Measurements from ENCODE around the gene ABHD12B.
"Not testable (repeated sequence)": the region's sequence is repeated elsewhere in the genome, so short reads cannot be mapped to it uniquely, and the experiment has no call there.

The ABHD12B gene

GRCh38 chr14:50935126-50936015 is 63.5 kb downstream of the ABHD12B start:
- DNase-seq (ENCODE audit: low read depth in 2 of 2) = no peak

- no peak for DNase-seq (ENCODE audit: low read depth in 2 of 2)
These were observed 64.1 kb downstream of the ABHD12B start for GRCh38 chr14:50936016-50936340.

- no peak for DNase-seq (ENCODE audit: low read depth in 2 of 2)
These were observed 65.0 kb downstream of the ABHD12B start for GRCh38 chr14:50936882-50937281.

GRCh38 chr14:50937325-50937724 is 65.5 kb downstream of the ABHD12B start:
- peak in 1 of 2 experiments; percentile 24 for DNase-seq (ENCODE audit: low read depth in 2 of 2)

GRCh38 chr14:50937800-50938199 is 65.9 kb downstream of the ABHD12B start:
- DNase-seq (ENCODE audit: low read depth in 2 of 2) = no peak

- peak in 1 of 2 experiments; percentile 33 for DNase-seq (ENCODE audit: low read depth in 2 of 2)
These were observed 69.3 kb downstream of the ABHD12B start for GRCh38 chr14:50941151-50941550.

- DNase-seq (ENCODE audit: low read depth in 2 of 2) = not testable (repeated sequence)
These were observed 69.8 kb downstream of the ABHD12B start for GRCh38 chr14:50941638-50942037.

- DNase-seq (ENCODE audit: low read depth in 2 of 2) = no peak
These were observed 71.5 kb downstream of the ABHD12B start for GRCh38 chr14:50943261-50943942.

- no peak for DNase-seq (ENCODE audit: low read depth in 2 of 2)
These were observed 72.2 kb downstream of the ABHD12B start, which contains the start of gene PYGL for GRCh38 chr14:50943943-50944646. Gene PYGL (minus strand): TSS chr14:50944483. CDS start chr14:50944403, 80 bp downstream.

- no peak for DNase-seq (ENCODE audit: low read depth in 2 of 2)
These were observed 73.0 kb downstream of the ABHD12B start for GRCh38 chr14:50944647-50945413.

- DNase-seq (ENCODE audit: low read depth in 2 of 2) = no peak
These were observed 74.5 kb downstream of the ABHD12B start for GRCh38 chr14:50946234-50946935.

GRCh38 chr14:50947446-50947845 is 75.6 kb downstream of the ABHD12B start:
- no peak for DNase-seq (ENCODE audit: low read depth in 2 of 2)

- no peak for DNase-seq (ENCODE audit: low read depth in 2 of 2)
These were observed 76.4 kb downstream of the ABHD12B start for GRCh38 chr14:50948205-50948604.

- DNase-seq (ENCODE audit: low read depth in 2 of 2) = no peak
These were observed 79.2 kb downstream of the ABHD12B start for GRCh38 chr14:50951032-50951431.

GRCh38 chr14:50953502-50953901 is 81.6 kb downstream of the ABHD12B start:
- DNase-seq (ENCODE audit: low read depth in 2 of 2) = no peak

All from fibroblast of skin of left biceps (primary cell).